ENCODE results near the gene KLHL14.
"Not testable (repeated sequence)": the region's sequence is repeated elsewhere in the genome, so short reads cannot be mapped to it uniquely, and the experiment has no call there.

DNA sequence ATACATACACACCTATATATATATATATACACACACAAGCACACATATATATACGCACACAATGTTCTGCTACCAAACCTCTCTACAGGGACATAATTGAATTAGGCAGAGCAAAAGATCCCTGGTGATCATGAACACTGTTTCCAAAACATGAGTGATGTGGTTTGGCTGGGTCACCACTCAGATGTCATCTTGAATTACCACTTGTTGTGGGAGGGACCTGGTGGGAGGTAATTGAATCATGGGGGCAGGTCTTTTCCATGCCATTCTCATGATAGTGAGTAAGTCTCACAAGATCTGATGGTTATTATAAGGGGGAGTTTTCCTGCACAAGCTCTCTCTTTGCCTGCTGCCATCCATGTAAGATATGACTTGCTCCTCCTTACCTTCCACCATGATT is 135.2 kb downstream of the KLHL14 start:
- not testable (repeated sequence) for TF ChIP-seq CTCF (IDR thresholded peaks at IDR 0.05; ENCODE audit: low read depth, low read length); EZH2phosphoT487 (IDR thresholded peaks at IDR 0.05; ENCODE audit: low read depth)

All from OCI-LY3 (cell line).